Central memory CD4-positive, alpha-beta T cell (primary cell): Measurements from ENCODE around the gene UBE2K.
A peak's percentile ranks its signal among the peaks of the same experiment; 100 is the strongest.
"Not testable (repeated sequence)": the region's sequence is repeated elsewhere in the genome, so short reads cannot be mapped to it uniquely, and the experiment has no call there.

ENCODE experiments used
- DNase-seq: peaks from one replicate; pipeline ENCODE4 v3.0.0; 2022

The UBE2K gene

GRCh38 chr4:39732728-39733127 is 34.8 kb downstream of the UBE2K start:
- DNase-seq: no peak

- not testable (repeated sequence) for DNase-seq
Observed at GRCh38 chr4:39739591-39739990, 41.7 kb downstream of the UBE2K start.

GRCh38 chr4:39741401-39741800 is 43.5 kb downstream of the UBE2K start:
- no peak for DNase-seq

DNA sequence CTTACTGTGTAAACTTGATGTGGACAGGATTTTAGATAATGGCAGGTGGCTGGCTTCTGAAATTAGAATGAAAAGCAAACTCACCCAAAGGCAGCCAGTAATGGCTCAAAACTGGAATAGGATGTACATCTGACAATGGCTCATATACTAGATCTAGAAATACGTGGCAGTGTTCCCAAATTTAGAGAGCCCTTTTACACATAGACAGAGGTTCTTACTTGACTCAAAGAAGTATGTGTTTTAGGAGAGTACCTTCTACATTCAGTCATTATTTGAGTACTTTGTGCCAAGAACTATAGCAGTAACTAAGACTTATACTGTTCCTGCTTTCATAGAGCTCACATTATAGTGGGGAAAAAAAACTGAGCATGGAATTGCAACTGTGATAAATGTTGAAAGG is 48.0 kb downstream of the UBE2K start:
- DNase-seq: no peak

DNA sequence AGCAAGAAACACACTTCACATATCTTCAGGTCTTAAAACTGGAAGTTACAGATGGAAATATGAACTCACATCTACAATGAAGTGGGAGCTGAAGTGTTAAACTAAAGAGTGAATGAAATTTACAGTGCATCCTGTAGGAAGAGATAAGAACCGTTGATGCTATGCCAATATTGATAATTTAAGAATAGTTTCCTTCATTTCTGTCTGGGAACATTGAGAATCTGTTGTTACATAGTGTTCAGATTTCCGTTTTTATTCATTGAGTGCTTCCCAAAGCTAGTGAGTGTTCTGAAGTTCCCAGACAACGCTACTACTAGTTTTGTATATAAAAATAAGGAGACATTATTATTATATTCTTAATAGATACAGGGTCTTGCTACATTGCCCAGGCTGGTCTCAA is 52.3 kb downstream of the UBE2K start:
- no peak for DNase-seq

DNA sequence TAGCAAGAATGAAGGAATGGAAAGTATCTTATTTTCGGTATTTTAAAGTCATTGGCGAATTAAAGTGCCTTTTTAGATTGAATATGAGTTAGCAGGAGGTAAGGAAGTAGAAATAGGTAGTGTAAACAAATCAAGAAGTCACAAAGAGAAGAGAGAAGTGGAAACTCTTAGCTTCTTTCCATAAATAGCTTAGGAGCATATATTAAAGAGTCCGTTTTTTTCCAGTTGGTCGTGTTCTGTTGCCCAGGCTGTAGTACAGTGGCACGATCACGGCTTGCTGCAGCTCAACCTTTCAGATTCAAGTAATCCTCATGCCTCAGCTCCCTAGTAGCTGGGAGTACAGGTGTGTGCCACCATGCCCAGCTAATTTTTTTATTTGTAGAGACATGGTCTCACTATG is 56.4 kb downstream of the UBE2K start:
- no peak for DNase-seq

DNA sequence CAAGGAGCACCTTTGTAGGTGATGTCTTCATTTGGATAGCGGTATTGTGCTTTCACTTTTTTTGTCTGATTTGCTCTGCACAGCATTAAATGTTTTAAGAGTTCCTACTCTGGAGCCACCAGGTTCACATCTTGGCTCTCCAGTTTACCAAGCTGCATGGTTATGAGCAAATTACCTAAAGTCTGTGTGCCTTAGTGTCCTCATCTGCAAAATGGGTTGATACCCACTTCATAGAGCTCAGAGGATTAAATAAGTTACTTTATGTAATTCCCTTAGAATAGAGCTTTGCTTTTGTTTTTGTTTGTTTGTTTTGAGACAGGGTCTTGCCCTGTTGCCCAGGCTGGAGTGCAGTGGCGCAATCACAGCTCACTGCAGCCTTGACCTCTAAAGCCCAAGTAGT is 58.2 kb downstream of the UBE2K start:
- DNase-seq: no peak

DNA sequence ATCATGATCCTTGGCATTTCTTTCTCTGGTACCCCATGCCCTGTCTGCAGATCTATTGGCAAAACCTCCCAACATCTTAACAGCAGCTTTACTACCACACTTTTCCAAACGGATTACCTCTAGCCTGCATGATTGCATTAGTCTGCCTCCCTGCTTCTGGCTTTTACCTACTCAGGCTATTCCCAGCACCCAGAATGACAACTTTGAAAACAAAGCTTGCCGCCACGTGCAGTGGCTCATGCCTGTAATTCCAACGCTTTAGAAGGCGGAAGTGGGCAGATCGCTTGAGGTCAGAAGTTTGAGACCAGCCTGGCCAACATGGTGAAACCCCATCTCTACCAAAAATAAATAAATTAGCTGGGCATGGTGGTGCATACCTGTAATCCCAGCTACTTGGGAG is 60.2 kb downstream of the UBE2K start:
- DNase-seq: no peak

GRCh38 chr4:39759569-39759968 is 61.6 kb downstream of the UBE2K start:
- no peak for DNase-seq

DNA sequence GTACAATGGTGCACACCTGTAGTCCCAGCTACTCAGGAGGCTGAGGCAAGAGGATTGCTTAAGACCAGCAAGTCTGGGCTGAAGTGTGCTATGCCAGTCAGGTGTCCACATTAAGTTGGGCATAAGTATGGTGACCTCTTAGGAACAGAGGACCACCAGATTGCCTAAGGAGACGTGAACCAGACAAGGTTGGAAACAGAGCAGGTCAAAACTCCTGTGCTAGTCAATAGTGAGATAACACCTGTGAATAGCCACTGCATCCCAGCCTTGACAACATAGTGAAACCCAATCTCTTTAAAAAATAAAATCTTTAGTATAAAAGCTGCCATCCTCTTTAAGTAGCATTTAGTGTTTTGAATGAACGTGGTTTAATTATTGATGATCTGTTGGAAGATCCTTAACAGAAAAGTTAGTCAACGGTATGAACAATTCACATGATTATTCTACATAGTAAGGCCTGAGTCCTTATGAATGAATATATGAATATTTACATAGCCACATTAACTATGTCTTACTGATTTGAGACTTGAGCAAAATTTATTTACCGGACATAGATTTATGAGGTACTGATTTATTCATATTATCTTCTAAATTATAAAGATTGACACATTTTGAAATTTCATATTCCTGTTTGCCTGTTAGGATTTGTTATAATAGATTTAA is 63.2 kb downstream of the UBE2K start:
- DNase-seq: no peak

DNA sequence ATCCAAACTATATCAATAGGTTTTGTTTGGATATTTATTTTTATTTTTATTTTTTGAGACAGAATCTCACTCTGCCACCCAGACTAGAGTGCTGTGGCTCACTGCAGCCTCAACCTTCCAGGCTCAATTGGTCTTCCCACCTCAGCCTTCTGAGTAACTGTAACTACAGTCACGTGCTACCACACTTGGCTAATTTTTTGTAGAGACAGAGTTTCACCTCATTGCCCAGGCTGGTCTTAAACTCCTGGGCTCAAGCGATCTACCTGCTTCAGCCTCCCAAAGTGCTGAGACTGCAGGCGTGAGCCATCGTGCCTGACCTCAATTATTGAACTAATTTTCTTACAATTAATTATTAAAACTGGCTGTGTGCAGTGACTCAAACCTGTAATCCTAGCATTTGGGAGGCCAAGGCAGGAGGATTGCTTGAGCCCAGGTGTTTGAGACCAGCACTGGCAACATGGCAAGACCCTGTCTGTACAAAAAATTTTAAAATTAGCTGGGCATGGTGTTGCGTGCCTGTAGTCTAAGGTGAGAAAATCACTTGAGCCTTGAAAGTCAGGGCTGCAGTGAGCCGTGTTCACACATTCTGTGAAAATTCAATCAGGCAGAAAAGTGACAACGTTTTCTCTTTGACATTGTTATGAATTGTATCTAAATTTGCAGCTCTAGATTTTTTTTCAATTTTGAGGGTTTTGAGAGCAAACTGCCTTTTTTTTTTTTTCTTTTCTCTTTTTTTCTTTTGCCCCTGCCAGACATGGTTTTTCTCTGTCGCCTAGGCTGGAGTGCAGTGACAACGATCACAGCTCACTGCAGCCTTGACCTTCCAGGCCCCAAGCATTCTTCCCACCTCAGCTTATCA is 66.0 kb downstream of the UBE2K start:
- no peak for DNase-seq

GRCh38 chr4:39770005-39770404 is 72.1 kb downstream of the UBE2K start:
- DNase-seq: no peak

GRCh38 chr4:39770471-39770870 is 72.5 kb downstream of the UBE2K start:
- no peak for DNase-seq

GRCh38 chr4:39770969-39771724 is 73.2 kb downstream of the UBE2K start:
- no peak for DNase-seq

DNA sequence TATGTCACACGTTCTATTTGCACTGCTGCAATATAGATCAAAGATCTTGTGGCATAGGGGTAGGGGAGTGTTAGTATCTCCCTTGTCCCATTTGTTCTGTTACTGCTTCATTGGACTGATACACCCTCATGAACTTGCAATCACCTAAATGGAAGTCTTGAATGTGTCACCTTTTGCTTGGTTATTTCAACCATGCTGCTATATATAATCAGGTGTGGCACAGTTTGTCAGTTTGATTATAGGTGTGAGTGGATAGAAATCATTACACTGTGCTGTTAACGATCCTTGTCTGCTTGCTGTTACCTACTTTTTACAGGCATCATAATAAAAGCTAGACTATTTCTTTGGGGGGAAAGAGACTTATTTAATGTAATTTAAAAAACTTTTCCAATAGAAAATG is 84.1 kb downstream of the UBE2K start:
- DNase-seq: not testable (repeated sequence)

GRCh38 chr4:39785083-39785482 is 87.1 kb downstream of the UBE2K start:
- no peak for DNase-seq

DNA sequence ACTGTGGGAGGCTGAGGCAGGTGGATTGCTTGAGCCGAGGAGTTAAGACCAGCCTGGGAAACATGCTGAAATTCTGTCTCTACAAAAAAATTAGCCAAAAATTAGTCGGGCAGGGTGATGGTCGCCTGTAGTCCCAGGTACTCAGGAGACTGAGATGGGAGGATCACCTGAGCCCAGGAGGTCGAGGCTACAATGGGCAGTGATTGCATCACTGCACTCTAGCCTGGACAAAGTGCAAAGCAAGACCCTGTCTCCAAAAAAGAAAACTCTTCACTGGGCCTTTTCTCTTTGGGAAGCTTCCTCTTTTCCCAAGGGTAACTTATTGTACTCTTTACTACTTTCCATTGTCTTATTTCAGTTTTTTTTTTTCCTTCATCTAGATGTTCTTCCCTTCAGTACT is 88.9 kb downstream of the UBE2K start:
- no peak for DNase-seq

GRCh38 chr4:39792128-39792527 is 94.2 kb downstream of the UBE2K start:
- DNase-seq: no peak

- no peak for DNase-seq
Observed at GRCh38 chr4:39792529-39792928, 94.6 kb downstream of the UBE2K start.

- DNase-seq: not testable (repeated sequence)
Observed at GRCh38 chr4:39792976-39793375, 95.0 kb downstream of the UBE2K start.

DNA sequence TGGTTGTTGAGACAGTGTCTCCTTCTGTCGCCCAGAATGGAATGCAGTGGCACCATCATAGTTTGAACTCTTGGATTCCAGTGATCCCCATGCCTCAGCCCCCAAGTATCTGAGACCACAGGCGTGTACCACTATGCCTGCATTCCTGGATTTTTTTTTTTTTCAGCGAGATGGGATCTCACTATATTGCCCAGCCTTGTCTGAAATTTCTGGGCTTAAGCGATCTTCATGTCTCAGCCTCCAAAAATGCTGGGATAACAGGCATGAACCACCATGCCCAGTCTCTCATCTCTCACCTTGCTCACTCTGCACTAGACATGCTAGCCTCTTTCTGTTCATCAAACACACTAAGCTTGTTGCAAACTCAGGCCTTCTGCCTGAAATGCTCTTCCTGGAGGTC is 104.1 kb downstream of the UBE2K start:
- DNase-seq: no peak

- DNase-seq: no peak
Observed at GRCh38 chr4:39808231-39808749, 110.4 kb downstream of the UBE2K start.

DNA sequence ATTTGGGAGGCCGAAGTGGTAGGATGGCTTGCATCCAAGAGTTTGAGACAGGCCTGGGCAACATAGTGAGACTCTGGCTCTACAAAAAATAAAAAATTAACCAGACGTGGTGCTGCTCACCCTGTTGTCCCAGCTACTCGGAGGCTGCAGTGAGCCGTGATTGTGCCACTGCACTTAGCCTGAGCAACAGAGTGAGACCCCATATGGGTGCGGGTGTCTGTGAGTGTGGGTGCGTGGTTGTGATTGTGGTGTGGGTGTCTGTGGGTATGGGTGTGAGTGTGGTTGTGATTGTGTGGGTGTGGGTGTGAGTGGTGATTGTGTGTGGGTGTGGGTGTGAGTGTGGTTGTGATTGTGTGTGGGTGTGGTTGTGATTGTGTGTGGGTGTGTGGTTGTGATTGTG is 114.6 kb downstream of the UBE2K start:
- DNase-seq: peak; percentile 18
